GM18907 (cell line): ENCODE measurements around the gene ORM2.
A peak's percentile ranks its signal among the peaks of the same experiment; 100 is the strongest.
"Not testable (repeated sequence)": the region's sequence is repeated elsewhere in the genome, so short reads cannot be mapped to it uniquely, and the experiment has no call there.

Experiments
- ATAC-seq: cut with Tn5 transposase; IDR thresholded peaks from one replicate; pipeline ENCODE4 v1.9.1; 2021; ENCODE audit warnings: mild to moderate bottlenecking, moderate library complexity; ENCODE audit not compliant: unreplicated experiment

ORM2 gene

GRCh38 chr9:114328937-114329624 lies 588 bp upstream of the ORM2 start:
- not testable (repeated sequence) for ATAC-seq

GRCh38 chr9:114330636-114331035 lies 967 bp downstream of the ORM2 start:
- ATAC-seq: no peak

DNA sequence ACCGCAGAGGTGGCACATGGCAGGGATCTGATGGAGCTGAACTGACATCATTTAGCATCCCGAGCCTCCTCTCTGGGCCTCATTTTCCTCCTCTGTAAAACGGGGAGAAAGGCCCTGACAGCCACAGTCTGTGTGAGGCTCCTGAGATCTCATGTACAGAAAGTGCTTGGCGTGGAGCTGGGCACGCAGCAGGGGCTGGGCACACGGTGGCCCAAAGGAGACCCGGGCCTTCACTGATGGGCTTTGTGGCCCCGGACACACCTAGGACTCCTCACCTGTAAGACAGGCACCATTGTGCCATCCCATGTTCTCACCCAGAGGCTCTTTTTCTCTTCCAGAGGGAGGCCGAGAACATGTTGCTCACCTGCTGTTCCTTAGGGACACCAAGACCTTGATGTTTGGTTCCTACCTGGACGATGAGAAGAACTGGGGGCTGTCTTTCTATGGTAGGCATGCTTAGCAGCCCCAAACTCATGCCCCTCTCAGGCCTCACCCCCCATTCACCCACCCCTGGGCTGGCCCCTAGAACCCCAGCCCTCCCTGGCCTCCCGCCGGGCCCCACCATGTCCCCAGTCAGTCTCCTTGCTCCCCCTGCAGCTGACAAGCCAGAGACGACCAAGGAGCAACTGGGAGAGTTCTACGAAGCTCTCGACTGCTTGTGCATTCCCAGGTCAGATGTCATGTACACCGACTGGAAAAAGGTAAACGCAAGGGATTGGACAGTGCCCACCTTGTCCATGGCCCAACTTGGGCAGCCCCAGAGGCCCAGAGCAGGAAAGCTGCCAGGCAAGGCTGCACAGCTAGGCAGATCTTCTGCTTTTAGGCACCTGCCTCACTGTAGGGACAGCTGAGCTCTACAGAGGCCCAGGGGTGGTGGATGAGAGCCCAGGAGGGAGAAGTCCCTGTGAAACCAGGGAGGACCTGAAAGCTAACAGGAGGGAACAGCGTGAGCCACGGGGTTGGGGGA lies 1.8 kb downstream of the ORM2 start:
- not testable (repeated sequence) for ATAC-seq

- ATAC-seq: not testable (repeated sequence)
Observed at GRCh38 chr9:114332474-114333040, 2.9 kb downstream of the ORM2 start.

- ATAC-seq: not testable (repeated sequence)
Observed at GRCh38 chr9:114333718-114334117, 4.0 kb downstream of the ORM2 start.

- no peak for ATAC-seq
Observed at GRCh38 chr9:114334490-114334889, 4.8 kb downstream of the ORM2 start.

GRCh38 chr9:114335745-114336144 lies 6.1 kb downstream of the ORM2 start:
- no peak for ATAC-seq

GRCh38 chr9:114336157-114336556 lies 6.5 kb downstream of the ORM2 start:
- no peak for ATAC-seq

DNA sequence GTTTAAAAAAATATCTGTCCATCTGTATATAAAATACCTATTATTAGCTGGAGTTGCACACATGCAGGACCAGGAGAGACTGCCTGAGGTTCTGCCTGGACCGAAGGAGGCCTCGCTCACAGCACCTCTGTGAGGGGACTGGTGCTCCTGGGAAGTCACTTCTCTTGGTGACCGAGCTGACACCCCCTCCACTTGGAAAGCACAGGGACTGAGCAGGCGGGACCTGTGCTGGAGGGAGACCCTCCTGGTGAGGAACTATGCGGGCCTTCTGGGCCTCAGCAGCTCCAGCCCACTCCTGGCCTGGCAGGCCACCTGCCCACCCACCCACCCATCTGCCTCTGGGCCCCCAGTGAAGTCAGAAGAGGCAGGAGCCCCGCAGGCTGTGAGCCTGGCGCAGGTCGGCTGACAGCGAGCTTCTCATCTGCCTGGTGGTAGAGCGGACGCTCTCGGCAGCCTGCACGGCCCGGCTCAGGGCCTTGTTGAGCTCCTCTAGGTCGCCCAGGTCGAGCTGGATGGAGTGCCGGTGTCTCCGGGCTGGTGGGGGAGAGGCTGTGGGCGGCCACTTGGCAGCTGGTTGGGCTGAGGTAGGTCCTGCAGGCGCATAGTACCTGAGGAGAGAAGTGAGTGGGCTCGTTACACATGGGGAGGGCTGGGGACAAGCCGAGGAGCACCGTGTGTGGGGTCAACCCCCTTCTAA lies 7.2 kb downstream of the ORM2 start:
- ATAC-seq: no peak

DNA sequence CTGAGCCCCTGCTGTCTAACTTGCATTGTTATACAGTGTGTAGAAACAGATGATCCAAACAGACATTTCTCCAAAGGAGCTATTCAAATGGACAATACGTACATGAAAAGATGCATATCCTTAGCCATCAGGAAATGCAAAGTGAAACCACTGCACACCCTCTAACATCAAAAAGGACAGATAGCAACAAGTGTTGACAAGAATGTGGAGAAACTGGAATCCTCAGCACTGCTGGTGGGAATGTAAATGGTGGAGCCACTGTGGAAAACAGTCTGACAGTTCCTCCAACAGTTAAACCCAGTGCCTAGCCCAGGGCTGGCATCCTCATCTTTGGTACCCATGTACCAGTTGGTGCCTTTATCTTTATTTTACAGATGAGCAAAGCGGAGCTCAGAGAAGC lies 8.5 kb downstream of the ORM2 start:
- no peak for ATAC-seq

DNA sequence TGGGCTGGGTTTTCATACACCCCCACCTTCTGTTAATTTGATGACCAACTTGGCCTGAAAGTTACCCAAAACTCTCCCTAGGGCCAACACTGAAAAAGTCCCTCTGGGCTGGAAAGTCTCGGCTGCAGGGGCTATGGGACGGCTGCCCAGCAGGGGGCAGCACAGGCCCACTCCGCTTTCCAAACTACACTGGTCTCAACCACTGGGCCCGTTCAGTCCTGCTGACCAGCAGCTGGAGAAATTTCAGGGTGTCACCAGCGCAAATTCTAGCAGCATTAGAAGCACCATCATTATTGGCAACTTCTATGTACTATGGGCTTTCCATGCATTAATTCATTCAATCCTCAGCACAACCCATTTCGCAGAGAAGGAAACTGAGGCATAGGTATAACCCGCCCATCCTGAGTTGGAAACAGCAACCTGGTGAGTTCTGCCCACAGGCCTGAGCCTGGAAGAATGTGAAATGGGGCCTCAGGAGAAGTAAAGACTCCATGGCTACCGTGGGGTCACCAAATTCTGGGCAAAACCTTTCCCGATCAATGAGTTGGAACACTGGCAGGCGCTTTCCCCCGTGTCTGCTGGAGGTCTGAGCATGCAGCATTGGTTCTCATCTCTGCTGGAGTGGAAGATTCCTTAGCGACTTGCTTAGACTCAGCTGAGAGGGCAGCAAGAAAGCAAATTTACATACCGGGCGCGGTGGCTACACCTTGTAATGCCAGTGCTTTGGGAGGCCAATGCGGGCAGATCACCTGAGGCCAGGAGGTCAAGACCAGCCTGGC lies 9.7 kb downstream of the ORM2 start:
- ATAC-seq: peak; percentile 56

DNA sequence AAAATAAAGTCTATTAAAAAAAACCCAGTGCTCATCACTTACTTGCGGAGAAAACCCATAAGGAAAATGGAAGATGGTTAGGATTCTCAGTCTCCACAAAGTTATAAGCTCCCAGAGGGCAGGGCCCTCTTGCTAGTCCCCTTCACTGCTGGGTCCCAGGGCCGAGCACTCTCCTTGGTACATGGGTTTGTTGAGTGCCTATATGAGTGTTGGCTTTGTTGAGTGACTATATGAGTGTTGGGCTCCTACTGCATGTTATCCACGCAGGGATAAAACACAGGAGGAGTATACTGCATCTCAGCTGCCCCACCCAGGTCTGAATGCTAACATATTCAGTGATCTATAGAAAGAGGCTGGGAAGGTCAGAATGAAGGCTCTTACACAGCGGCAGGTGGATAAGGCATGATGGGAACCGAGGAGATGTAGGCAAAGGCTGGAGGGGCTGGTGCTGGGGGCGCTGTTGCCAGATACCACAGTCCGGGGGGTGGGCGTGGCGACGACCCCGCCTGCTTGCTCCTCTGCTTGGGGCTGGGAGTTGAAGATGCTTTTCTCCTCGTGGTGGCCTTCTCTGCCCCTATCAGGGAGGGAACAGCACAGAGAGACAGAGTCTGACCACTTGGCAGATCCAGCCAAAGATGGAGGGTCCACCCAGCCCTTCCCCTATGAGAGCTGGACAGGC lies 11.6 kb downstream of the ORM2 start:
- no peak for ATAC-seq

- no peak for ATAC-seq
Observed at GRCh38 chr9:114341991-114342390, 12.3 kb downstream of the ORM2 start.

DNA sequence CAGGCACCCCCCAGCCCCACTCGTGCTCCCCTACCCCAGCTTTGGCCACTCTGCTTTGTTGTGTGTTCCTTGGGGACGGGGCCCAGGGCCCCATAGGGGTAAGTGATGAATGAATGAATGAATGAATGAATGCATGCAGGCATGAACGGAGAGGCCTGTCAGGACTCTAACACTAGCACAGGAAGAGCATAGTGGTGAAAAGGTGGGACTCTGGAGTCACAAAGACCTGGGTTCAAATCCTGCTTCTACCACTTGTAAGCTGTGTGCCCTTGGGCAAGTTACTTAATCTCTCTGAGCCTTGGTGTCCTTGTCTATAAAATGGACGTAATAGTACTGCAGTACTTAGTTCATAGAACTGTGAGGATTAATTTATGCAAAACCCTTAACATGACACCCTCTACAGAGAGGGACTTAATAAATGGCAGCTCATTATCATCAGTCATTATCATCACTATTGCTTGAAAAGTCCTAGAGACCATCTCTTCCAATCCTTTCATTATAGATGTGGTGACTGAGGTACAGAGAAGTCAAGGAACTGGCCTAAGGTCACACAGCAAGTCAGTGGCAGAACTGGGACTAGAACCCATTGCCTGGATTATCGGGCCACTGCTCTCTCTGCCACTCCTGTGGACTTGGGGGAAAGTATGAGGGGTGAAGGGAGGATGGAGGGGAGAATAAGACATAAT lies 13.2 kb downstream of the ORM2 start:
- no peak for ATAC-seq

DNA sequence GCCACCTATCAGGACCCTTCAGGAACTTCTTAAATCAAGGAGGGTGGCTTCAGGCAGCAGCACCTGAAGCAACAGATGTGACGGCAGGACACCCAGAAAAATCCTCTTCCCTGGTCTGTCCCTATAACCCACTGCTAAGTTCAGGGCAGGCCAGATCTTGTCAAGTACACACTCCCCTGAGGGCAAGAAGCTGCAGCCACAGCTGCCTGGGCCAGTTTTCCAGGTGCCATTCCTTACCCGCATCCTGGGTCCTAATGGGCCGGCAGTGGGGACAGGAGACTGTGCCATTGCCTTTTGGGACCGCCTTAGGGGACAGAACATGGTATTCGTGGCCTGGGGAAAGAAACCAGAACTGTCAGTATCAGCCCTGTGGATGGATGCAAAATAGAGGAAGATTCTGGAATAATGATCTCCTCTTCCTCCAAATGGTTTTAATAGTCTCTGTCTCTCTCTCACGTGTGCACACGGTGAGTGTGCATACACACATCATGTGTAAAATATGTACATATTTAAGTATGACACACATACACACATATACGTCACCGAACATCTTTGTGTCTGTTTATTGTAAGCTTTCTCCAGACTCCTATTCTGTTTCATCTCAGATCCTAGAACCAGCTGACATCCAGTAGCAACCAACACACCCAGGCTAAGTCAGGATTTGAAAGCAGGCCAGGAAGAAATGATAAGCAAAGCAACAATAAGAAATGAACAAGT lies 14.0 kb downstream of the ORM2 start:
- no peak for ATAC-seq

- ATAC-seq: no peak
Observed at GRCh38 chr9:114344188-114344566, 14.5 kb downstream of the ORM2 start.

DNA sequence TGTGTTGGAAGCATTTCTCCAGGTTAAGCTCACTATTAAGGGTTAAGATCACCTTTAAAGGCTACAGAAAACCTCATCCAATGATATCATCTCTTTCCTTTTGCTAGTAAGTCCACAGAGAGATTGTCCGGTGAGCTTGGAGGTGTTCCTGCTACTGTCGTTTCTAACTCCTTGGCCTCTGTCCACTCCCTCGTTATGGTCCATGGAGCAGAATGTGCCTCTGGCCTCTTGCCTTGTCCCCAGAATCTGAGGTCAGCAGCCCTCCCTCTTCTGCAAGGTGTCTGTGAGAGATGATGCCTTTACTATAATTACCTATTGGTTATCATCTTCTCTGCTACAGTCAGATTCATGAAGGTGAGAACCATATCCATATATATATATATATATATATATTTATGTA lies 15.0 kb downstream of the ORM2 start:
- ATAC-seq: no peak

GRCh38 chr9:114345493-114346065 lies 15.9 kb downstream of the ORM2 start:
- ATAC-seq: no peak
